HepG2 (cell line): ENCODE results near the gene DNAJA3. TPM values are rescaled to one million over a fixed set of nuclear protein-coding genes. Genes with fewer than 3 reads are reported as not detected.

Experiments
- ATF1 ChIP-seq: IDR thresholded peaks from 2 replicates; pipeline ENCODE4 v1.6.1; 2016; ENCODE audit warnings: mild to moderate bottlenecking, control low read depth
- CBX1 ChIP-seq: IDR thresholded peaks from one replicate; pipeline ENCODE4 v1.6.1; 2016; ENCODE audit warnings: antibody characterized with exemption, low read depth
- DPF2 ChIP-seq: sonication (generic); formaldehyde crosslinking; IDR thresholded peaks from 2 replicates; pipeline ENCODE4 v1.4.0; 2020; ENCODE audit warnings: mild to moderate bottlenecking, low read depth, missing genetic modification reagents, borderline replicate concordance
- E2F5 ChIP-seq: sonication (generic); formaldehyde crosslinking; conservative IDR thresholded peaks from 2 replicates; pipeline ENCODE4 v1.4.0; 2020; ENCODE audit warnings: missing genetic modification reagents
- ERF ChIP-seq: IDR thresholded peaks from 2 replicates; pipeline ENCODE4 v1.6.1; 2018; ENCODE audit warnings: missing biosample characterization, missing genetic modification reagents
- KAT2B ChIP-seq: fragments of 150-350 bp; IDR thresholded peaks from 2 replicates; pipeline ENCODE4 v1.6.1; 2014; ENCODE audit warnings: low read depth, low read length, borderline replicate concordance
- KDM2A ChIP-seq: sonication (generic); formaldehyde crosslinking; IDR thresholded peaks from 2 replicates; pipeline ENCODE4 v1.4.0; 2020; ENCODE audit warnings: low read depth, missing genetic modification reagents, borderline replicate concordance
- KDM5B ChIP-seq: sonication (generic); formaldehyde crosslinking; IDR thresholded peaks from 2 replicates; pipeline ENCODE4 v1.4.0; 2020; ENCODE audit warnings: missing genetic modification reagents, mild to moderate bottlenecking, borderline replicate concordance
- KLF15 ChIP-seq: sonication (generic); formaldehyde crosslinking; IDR thresholded peaks from 2 replicates; pipeline ENCODE4 v1.8.1; 2023; ENCODE audit warnings: borderline replicate concordance, mild to moderate bottlenecking, inconsistent platforms, missing genetic modification reagents, mixed read lengths
- LBX2 ChIP-seq: sonication (generic); formaldehyde crosslinking; IDR thresholded peaks from 2 replicates; pipeline ENCODE4 v1.5.0; 2020; ENCODE audit warnings: missing genetic modification reagents, mild to moderate bottlenecking, borderline replicate concordance
- MXI1 ChIP-seq: IDR thresholded peaks from 3 replicates; pipeline ENCODE4 v1.6.1; 2012; ENCODE audit warnings: low read depth, low read length, inconsistent platforms, borderline replicate concordance
- NCOR1 ChIP-seq: fragments of 200-600 bp; sonication (generic); IDR thresholded peaks from 2 replicates; pipeline ENCODE4 v1.7.0; 2017; ENCODE audit warnings: antibody characterized with exemption, low read length, borderline replicate concordance
- NFE2 ChIP-seq: sonication (generic); formaldehyde crosslinking; IDR thresholded peaks from 2 replicates; pipeline ENCODE4 v1.4.0; 2020; ENCODE audit warnings: missing genetic modification reagents
- NR2F1 ChIP-seq, 2 experiments: fragments of 450-650 bp in 1 of 2; formaldehyde crosslinking in 1 of 2; IDR thresholded peaks; 2 replicates each; pipeline versions ENCODE4 v1.5.0 to v1.6.1; 2016 to 2020; ENCODE audit warnings: mild to moderate bottlenecking in 1 of 2, missing compliant biosample characterization in 1 of 2, missing genetic modification reagents in 1 of 2, moderate library complexity in 1 of 2
- SALL1 ChIP-seq: sonication (generic); formaldehyde crosslinking; IDR thresholded peaks from 2 replicates; pipeline ENCODE4 v1.8.0; 2022; ENCODE audit warnings: mild to moderate bottlenecking, missing genetic modification reagents
- TFAP4 ChIP-seq: sonication (generic); IDR thresholded peaks from 2 replicates; pipeline ENCODE4 v1.6.1; 2016; ENCODE audit warnings: low read depth, borderline replicate concordance
- YEATS4 ChIP-seq: sonication (generic); formaldehyde crosslinking; IDR thresholded peaks from 2 replicates; pipeline ENCODE4 v1.4.0; 2020; ENCODE audit warnings: missing genetic modification reagents, borderline replicate concordance
- ZC3H4 ChIP-seq: sonication (generic); formaldehyde crosslinking; IDR thresholded peaks from 2 replicates; pipeline ENCODE4 v1.4.0; 2020; ENCODE audit warnings: missing genetic modification reagents, borderline replicate concordance
- ZNF264 ChIP-seq: sonication (generic); formaldehyde crosslinking; IDR thresholded peaks from 2 replicates; pipeline ENCODE4 v1.4.0; 2020; ENCODE audit warnings: missing genetic modification reagents
- ZNF317 ChIP-seq: sonication (generic); formaldehyde crosslinking; IDR thresholded peaks from 2 replicates; pipeline ENCODE4 v1.5.0; 2020; ENCODE audit warnings: mild to moderate bottlenecking, missing genetic modification reagents
- ZNF337 ChIP-seq: sonication (generic); formaldehyde crosslinking; IDR thresholded peaks from 2 replicates; pipeline ENCODE4 v1.5.1; 2020; ENCODE audit warnings: missing genetic modification reagents, low read depth, mild to moderate bottlenecking, borderline replicate concordance
- ZNF543 ChIP-seq: sonication (generic); formaldehyde crosslinking; IDR thresholded peaks from 2 replicates; pipeline ENCODE4 v1.4.0; 2020; ENCODE audit warnings: mild to moderate bottlenecking, missing genetic modification reagents
- ZNF547 ChIP-seq: sonication (generic); formaldehyde crosslinking; IDR thresholded peaks from 2 replicates; pipeline ENCODE4 v1.5.1; 2020; ENCODE audit warnings: mild to moderate bottlenecking, missing genetic modification reagents
- ZNF703 ChIP-seq: sonication (generic); formaldehyde crosslinking; IDR thresholded peaks from 2 replicates; pipeline ENCODE4 v1.5.1; 2020; ENCODE audit warnings: missing genetic modification reagents, mild to moderate bottlenecking, moderate library complexity, borderline replicate concordance
- ZNF766 ChIP-seq: sonication (generic); formaldehyde crosslinking; IDR thresholded peaks from 2 replicates; pipeline ENCODE4 v1.5.0; 2020; ENCODE audit warnings: missing genetic modification reagents, borderline replicate concordance
- polyA plus RNA-seq, 8 experiments: library from polyadenylated mRNA; depleted of rRNA in 3 of 8; stranded (reverse) in 7 of 8; unstranded in 1 of 8; fragments of >200 nt; fragmentation: Illumina TruSeq in 4 of 8; extraction: Trizol in 4 of 8; gene quantifications; 2 replicates each; pipeline versions ENCODE4 v1.2.1 to v1.2.3, GENCODE V29; 2011 to 2016; ENCODE audit warnings: low read depth in 4 of 8, missing spikeins in 1 of 8, mixed read lengths in 1 of 8; ENCODE audit not compliant: insufficient read depth in 1 of 8
- total RNA-seq, 5 experiments: library from RNA; depleted of rRNA; stranded (reverse); fragments of >200 nt; fragmentation: Illumina TruSeq; extraction: Trizol; gene quantifications; 2 replicates each; pipeline ENCODE4 v1.2.3, GENCODE V29; 2016; ENCODE audit warnings: low read depth in 1 of 5

The DNAJA3 gene
- total and polyA plus RNA-seq, 2 of the 13 experiments (the other 11 are each of a cell fraction or from before 2014, with no cell fraction given): 77.0 to 83.3 TPM

- TF ChIP-seq MXI1 (peak; percentile 5; the same call in 1 of the 3 replicates), E2F5 (CRISPR knock-in tag) (no peak; the same call in 1 of the 2 replicates), KLF15 (CRISPR knock-in tag) (no peak), DPF2 (CRISPR knock-in tag) (peak; percentile 65; the same call in 1 of the 2 replicates), ATF1 (CRISPR knock-in tag) (no peak), SALL1 (CRISPR knock-in tag) (peak; percentile 80; the same call in 1 of the 2 replicates), ZNF264 (peak; percentile 34; the same call in 1 of the 2 replicates), KDM2A (CRISPR knock-in tag) (peak; percentile 84), ZNF766 (CRISPR knock-in tag) (0 out of 2 replicates have a peak, but pooled peaks have one; percentile 39), NR2F1 (CRISPR knock-in tag; IDR thresholded peaks at IDR 0.05) (peak; percentile 87 to 89), ZNF543 (CRISPR knock-in tag) (peak; percentile 57; the same call in 1 of the 2 replicates), NFE2 (CRISPR knock-in tag) (0 out of 2 replicates have a peak, but pooled peaks have one; percentile 5), KAT2B (no peak), ERF (CRISPR knock-in tag) (peak; percentile 10; the same call in 1 of the 2 replicates), NCOR1 (peak; percentile 70; the same call in 1 of the 2 replicates), KDM5B (CRISPR knock-in tag) (peak; percentile 48; the same call in 1 of the 2 replicates), ZNF317 (CRISPR knock-in tag) (peak; percentile 75), YEATS4 (CRISPR knock-in tag) (peak; percentile 75), ZNF547 (CRISPR knock-in tag) (peak; percentile 76; the same call in 1 of the 2 replicates), ZNF703 (CRISPR knock-in tag) (0 out of 2 replicates have a peak, but pooled peaks have one; percentile 60), ZNF337 (CRISPR knock-in tag) (0 out of 2 replicates have a peak, but pooled peaks have one; percentile 77), TFAP4 (peak; percentile 74; the same call in 1 of the 2 replicates), LBX2 (CRISPR knock-in tag) (no peak), CBX1 (peak; percentile 51), ZC3H4 (0 out of 2 replicates have a peak, but pooled peaks have one; percentile 13)
Observed at GRCh38 chr16:4461250-4462085, 35.8 kb downstream of the DNAJA3 start (continued).
